ENCODE measurements around the gene MYBBP1A.

Gene MYBBP1A

GRCh38 chr17:4505187-4505586, 50.0 kb downstream of the MYBBP1A start:
- TF ChIP-seq CTCF (IDR thresholded peaks at IDR 0.05) = no peak

GRCh38 chr17:4504188-4504587, 51.0 kb downstream of the MYBBP1A start:
- TF ChIP-seq CTCF (IDR thresholded peaks at IDR 0.05) = no peak

GRCh38 chr17:4503283-4504025, 51.7 kb downstream of the MYBBP1A start:
- no peak for TF ChIP-seq CTCF (IDR thresholded peaks at IDR 0.05)

GRCh38 chr17:4502466-4503154, 52.6 kb downstream of the MYBBP1A start:
- TF ChIP-seq CTCF (IDR thresholded peaks at IDR 0.05) = no peak

GRCh38 chr17:4501295-4501949, 53.8 kb downstream of the MYBBP1A start:
- no peak for TF ChIP-seq CTCF (IDR thresholded peaks at IDR 0.05)

- no peak for TF ChIP-seq CTCF (IDR thresholded peaks at IDR 0.05)
Observed at GRCh38 chr17:4500191-4500571, 55.0 kb downstream of the MYBBP1A start.

GRCh38 chr17:4499431-4500190, 55.6 kb downstream of the MYBBP1A start:
- no peak for TF ChIP-seq CTCF (IDR thresholded peaks at IDR 0.05)

Measured in LNCAP (cell line).